ENCODE data around the gene VWA3A.

- TF ChIP-seq CTCF (IDR thresholded peaks at IDR 0.05; ENCODE audit: borderline replicate concordance, extremely low read depth, low read length, poor library complexity, severe bottlenecking) (no peak), EZH2 (IDR thresholded peaks at IDR 0.05; ENCODE audit: borderline replicate concordance, low read depth, low read length, severe bottlenecking) (no peak)
Observed at GRCh38 chr16:22164482-22164881, 72.1 kb downstream of the VWA3A start.

Measured in DND-41 (cell line).